ENCODE measurements around the gene KCNQ2. TPM values are rescaled to one million over a fixed set of nuclear protein-coding genes. Genes with fewer than 3 reads are reported as not detected.

The KCNQ2 gene
- total and polyA plus RNA-seq, 10 of the 15 experiments (the other 5 are each of a cell fraction or from before 2014, with no cell fraction given) = 0.06 to 0.49 (median 0.26) TPM; not detected in 7

- no peak for TF ChIP-seq RELB (IDR thresholded peaks at IDR 0.05; ENCODE audit: low read depth)
- TF ChIP-seq POLR2A (IDR thresholded peaks at IDR 0.05; ENCODE audit: low read depth, low read length) = no peak
- TF ChIP-seq MYB (IDR thresholded peaks at IDR 0.05; ENCODE audit: borderline replicate concordance, low read depth, low read length) = no peak
- TF ChIP-seq TBL1XR1 (IDR thresholded peaks at IDR 0.05; ENCODE audit: low read depth, low read length) = no peak
These were observed 25.8 kb upstream of the KCNQ2 start (continued) for GRCh38 chr20:63497946-63498935.

GRCh38 chr20:63497138-63497945 is 24.9 kb upstream of the KCNQ2 start:
- Histone ChIP-seq H3K36me3 (ENCODE audit: control insufficient read depth in 2 of 2, insufficient read depth in 2 of 2, low read length in 1 of 2) (no peaks in the 10 kb centered on the region), H2AFZ (ENCODE audit: control insufficient read depth, low read depth, low read length) (no peak overlapping the region), H3K4me2 (ENCODE audit: control insufficient read depth, insufficient read depth) (no peak overlapping the region), H3K27ac (ENCODE audit: control insufficient read depth, insufficient read depth) (no peak overlapping the region), H3K27me3 (replicated peaks in 1 of 2; ENCODE audit: control insufficient read depth in 2 of 2, insufficient read depth in 2 of 2, low read length in 1 of 2) (peaks cover 1 to 4% of the 10 kb centered on the region in 2 experiments; a peak in 3 of 4 replicates), H3K4me1 (ENCODE audit: control insufficient read depth, insufficient read depth, low read length) (no peaks in the 10 kb centered on the region), H3K79me2 (ENCODE audit: control insufficient read depth, insufficient read depth, low read length) (no peaks in the 10 kb centered on the region), H3K9ac (ENCODE audit: control insufficient read depth, insufficient read depth, low read length) (no peak overlapping the region), H3K9me3 (replicated peaks; ENCODE audit: control insufficient read depth, insufficient read depth, low read length) (no peaks in the 10 kb centered on the region), H4K20me1 (ENCODE audit: control insufficient read depth, insufficient read depth) (no peaks in the 10 kb centered on the region), H3K4me3 (no peak overlapping the region)
- FAIRE-seq (no peak), ATAC-seq (no peak), DNase-seq (ENCODE audit: low read depth, low spot score) (no peak)
- ChIA-PET CTCF (interaction anchor here (0.9 to 2.6 kb wide), 10 partner anchors 13 to 81 kb away, joined by 3 to 19 read pairs (median 3); partner anchors contain the start of gene PTK6), POLR2A (no interaction called here), RAD21 (ENCODE audit: unreplicated experiment) (interaction anchor here (0.9 to 1.7 kb wide), 2 partner anchors 41 to 144 kb away, joined by 3 to 12 read pairs; partner anchors contain the start of gene PTK6), SMC1A (ENCODE audit: uncharacterized antibody, unreplicated experiment) (interaction anchor here (1.2 to 2.3 kb wide), 3 partner anchors 31 to 76 kb away, joined by 4 to 12 read pairs (median 5); partner anchors contain the start of genes HELZ2 and PTK6)
- BruUV-seq (replicated peaks) = no TSS peak
- in situ Hi-C loops (cut with MboI) = no loop called here
- intact Hi-C loops (cut with micrococcal nuclease; ENCODE audit: unreplicated experiment) = no loop called here
- 32% methylated on average over 20 of the region's 20 CpGs for WGBS (ENCODE audit: insufficient coverage, insufficient replicate concordance, low lambda C conversion rate, missing lambda C conversion rate)
- TF ChIP-seq ATF7 (IDR thresholded peaks at IDR 0.05; ENCODE audit: low read depth) = no peak
- TF ChIP-seq NKRF (conservative IDR thresholded peaks at IDR 0.05) = no peak
- TF ChIP-seq SREBF2 (IDR thresholded peaks at IDR 0.05; ENCODE audit: low read length) = no peak
- TF ChIP-seq BACH1 (IDR thresholded peaks at IDR 0.05; ENCODE audit: borderline replicate concordance) = no peak
- TF ChIP-seq IKZF2 (IDR thresholded peaks at IDR 0.05) = no peak
- TF ChIP-seq YY1 (IDR thresholded peaks at IDR 0.05; ENCODE audit: low read depth, low read length) = no peak
- no peak for TF ChIP-seq SPI1 (IDR thresholded peaks at IDR 0.05; ENCODE audit: borderline replicate concordance, insufficient read depth, low read depth, low read length)
- TF ChIP-seq MYC (IDR thresholded peaks at IDR 0.05; ENCODE audit: insufficient read depth, insufficient read length, insufficient replicate concordance, low read length, severe bottlenecking) = no peak
- no peak for TF ChIP-seq IRF4 (IDR thresholded peaks at IDR 0.05; ENCODE audit: low read depth, low read length)
- TF ChIP-seq EZH2 (IDR thresholded peaks at IDR 0.05; ENCODE audit: borderline replicate concordance, control insufficient read depth, low read depth, low read length) = no peak
- TF ChIP-seq MLLT1 (IDR thresholded peaks at IDR 0.05) = no peak
